ENCODE measurements around the gene GALNT17. TPM values are rescaled to one million over a fixed set of nuclear protein-coding genes. Genes with fewer than 3 reads are reported as not detected.

GALNT17 gene
- total RNA-seq, 5 donors from 2014 or later (not counting 1 experiment from before 2014, with no cell fraction given) = 0.09 to 0.20 TPM; not detected in 3

DNA sequence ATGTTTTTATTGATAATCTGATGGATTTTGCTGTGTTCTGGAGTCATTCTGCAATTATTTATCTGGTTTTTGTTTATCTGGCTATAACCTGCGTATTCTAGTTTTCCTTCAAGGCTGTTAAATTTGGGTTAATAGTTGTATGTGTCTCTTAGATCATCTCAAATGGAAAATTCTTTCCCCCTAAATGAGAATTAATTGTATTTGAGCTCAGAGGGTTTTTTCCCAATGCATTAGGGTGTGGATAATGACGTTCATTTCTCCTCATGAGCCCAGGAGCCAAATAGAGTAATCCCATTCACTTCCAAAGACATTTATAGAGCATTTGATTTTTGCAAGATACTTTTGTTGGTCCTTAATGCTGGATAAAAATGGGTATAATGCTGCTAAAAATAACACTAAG, 564.6 kb downstream of the GALNT17 start:
- no peak overlapping the region for H3K27ac Mint-ChIP-seq
- H3K36me3 ChIP-seq (ENCODE audit: control insufficient read depth in 2 of 2, extremely low read depth in 1 of 2, insufficient read depth in 1 of 2, low read length in 1 of 2) = no peaks in the 10 kb centered on the region
- H3K27ac ChIP-seq (ENCODE audit: low read length) = no peak overlapping the region
- CTCF ChIA-PET = no interaction called here
- peaks cover 0 to 4% of the 10 kb centered on the region in 2 donors for H3K27me3 Mint-ChIP-seq
- no peak overlapping the region for H3K4me3 ChIP-seq (ENCODE audit: control insufficient read depth in 1 of 2, extremely low read depth in 1 of 2, low read length in 1 of 2)
- peaks cover 12 to 22% (median 16%) of the 10 kb centered on the region in 3 donors for H3K9me3 Mint-ChIP-seq
- ATAC-seq (replicated peaks in 1 of 4) (no peak), DNase-seq (no peak)
- peaks cover 0 to 5% of the 10 kb centered on the region in 2 experiments for H3K27me3 ChIP-seq (replicated peaks in 1 of 2; ENCODE audit: control insufficient read depth in 2 of 2, extremely low read depth in 1 of 2, insufficient read depth in 2 of 2, low read length in 1 of 2)
- no peak overlapping the region for H3K4me3 Mint-ChIP-seq
- H3K9me3 ChIP-seq = no peaks in the 10 kb centered on the region
- WGBS (ENCODE audit: insufficient coverage) = no CpG with 5 or more reads among the region's 2 CpGs
- H3K4me1 Mint-ChIP-seq = no peaks in the 10 kb centered on the region
- H3K36me3 Mint-ChIP-seq = no peaks in the 10 kb centered on the region
- H3K4me1 ChIP-seq (ENCODE audit: control insufficient read depth in 1 of 2, extremely low read depth in 1 of 2, insufficient read depth in 2 of 2, low read length in 2 of 2) = no peaks in the 10 kb centered on the region
- POLR2A ChIA-PET = no interaction called here

DNA sequence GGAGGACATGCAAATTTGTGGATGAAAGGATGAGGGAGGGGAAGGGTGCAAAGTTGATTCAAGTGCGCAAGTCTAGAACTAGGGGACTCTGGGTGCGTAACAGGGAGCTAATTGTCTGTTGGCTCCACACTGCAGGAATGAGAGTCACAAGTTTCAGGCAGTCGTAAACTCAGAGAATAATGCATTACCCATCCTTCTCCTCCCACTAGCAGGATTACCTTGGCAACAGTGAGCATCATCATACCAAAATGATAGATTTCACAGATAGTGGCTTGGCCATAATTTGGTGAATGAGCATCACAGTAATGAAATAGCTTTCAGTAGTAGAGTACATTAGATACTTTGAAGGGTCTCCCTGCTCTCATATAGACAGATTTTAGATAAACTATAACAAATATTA, 565.5 kb downstream of the GALNT17 start:
- 100% methylated on average over 1 of the region's 3 CpGs for WGBS (ENCODE audit: insufficient coverage)
- Histone ChIP-seq H3K36me3 (ENCODE audit: control insufficient read depth in 2 of 2, extremely low read depth in 1 of 2, insufficient read depth in 1 of 2, low read length in 1 of 2) (no peaks in the 10 kb centered on the region), H3K9me3 (no peaks in the 10 kb centered on the region), H3K27ac (ENCODE audit: low read length) (no peak overlapping the region), H3K27me3 (replicated peaks in 1 of 2; ENCODE audit: control insufficient read depth in 2 of 2, extremely low read depth in 1 of 2, insufficient read depth in 2 of 2, low read length in 1 of 2) (peaks cover 0 to 5% of the 10 kb centered on the region in 2 experiments), H3K4me1 (ENCODE audit: control insufficient read depth in 1 of 2, extremely low read depth in 1 of 2, insufficient read depth in 2 of 2, low read length in 2 of 2) (no peaks in the 10 kb centered on the region), H3K4me3 (ENCODE audit: control insufficient read depth in 1 of 2, extremely low read depth in 1 of 2, low read length in 1 of 2) (no peak overlapping the region)
- CTCF ChIA-PET = no interaction called here
- POLR2A ChIA-PET = no interaction called here
- Mint-ChIP-seq H3K36me3 (no peaks in the 10 kb centered on the region), H3K9me3 (peaks cover 15 to 28% (median 22%) of the 10 kb centered on the region in 3 donors), H3K27ac (no peak overlapping the region), H3K27me3 (peaks cover 0 to 4% of the 10 kb centered on the region in 2 donors), H3K4me3 (no peak overlapping the region), H3K4me1 (no peaks in the 10 kb centered on the region)
- DNase-seq = no peak
- no peak for ATAC-seq (replicated peaks in 1 of 4)

DNA sequence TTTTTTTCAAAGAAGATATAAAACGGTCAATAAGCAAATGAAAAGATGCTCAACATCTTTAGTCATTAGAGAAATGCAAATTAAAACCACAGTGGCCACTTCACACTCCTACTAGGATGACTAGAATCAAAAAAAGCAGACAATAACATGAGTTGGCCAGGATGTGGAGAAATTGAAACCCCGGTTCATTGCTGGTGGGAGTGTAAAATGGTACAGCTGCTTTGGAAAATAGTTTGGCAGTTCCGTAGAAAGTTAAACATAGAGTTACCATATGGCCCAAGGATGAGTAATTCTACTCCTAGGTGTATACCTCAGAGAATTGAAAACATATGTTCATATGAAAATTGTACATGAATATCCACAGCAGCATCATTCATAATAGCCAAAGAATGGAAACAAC, 573.3 kb downstream of the GALNT17 start:
- no peak overlapping the region for H3K4me3 Mint-ChIP-seq
- ChIA-PET POLR2A (no interaction called here), CTCF (no interaction called here)
- no peaks in the 10 kb centered on the region for H3K4me1 ChIP-seq (ENCODE audit: control insufficient read depth in 1 of 2, extremely low read depth in 1 of 2, insufficient read depth in 2 of 2, low read length in 2 of 2)
- H3K27me3 Mint-ChIP-seq = no peaks in the 10 kb centered on the region
- H3K4me3 ChIP-seq (ENCODE audit: control insufficient read depth in 1 of 2, extremely low read depth in 1 of 2, low read length in 1 of 2) = no peak overlapping the region
- H3K4me1 Mint-ChIP-seq = no peaks in the 10 kb centered on the region
- no peak for ATAC-seq (replicated peaks in 1 of 4)
- no peak overlapping the region for H3K27ac ChIP-seq (ENCODE audit: low read length)
- no CpG with 5 or more reads among the region's 3 CpGs for WGBS (ENCODE audit: insufficient coverage)
- no peaks in the 10 kb centered on the region for H3K36me3 Mint-ChIP-seq
- H3K9me3 ChIP-seq = no peaks in the 10 kb centered on the region
- no peaks in the 10 kb centered on the region for H3K36me3 ChIP-seq (ENCODE audit: control insufficient read depth in 2 of 2, extremely low read depth in 1 of 2, insufficient read depth in 1 of 2, low read length in 1 of 2)
- H3K27ac Mint-ChIP-seq = no peak overlapping the region
- DNase-seq = no peak
- no peaks in the 10 kb centered on the region for H3K27me3 ChIP-seq (replicated peaks in 1 of 2; ENCODE audit: control insufficient read depth in 2 of 2, extremely low read depth in 1 of 2, insufficient read depth in 2 of 2, low read length in 1 of 2)
- H3K9me3 Mint-ChIP-seq = peaks cover 17 to 30% (median 28%) of the 10 kb centered on the region in 3 donors

DNA sequence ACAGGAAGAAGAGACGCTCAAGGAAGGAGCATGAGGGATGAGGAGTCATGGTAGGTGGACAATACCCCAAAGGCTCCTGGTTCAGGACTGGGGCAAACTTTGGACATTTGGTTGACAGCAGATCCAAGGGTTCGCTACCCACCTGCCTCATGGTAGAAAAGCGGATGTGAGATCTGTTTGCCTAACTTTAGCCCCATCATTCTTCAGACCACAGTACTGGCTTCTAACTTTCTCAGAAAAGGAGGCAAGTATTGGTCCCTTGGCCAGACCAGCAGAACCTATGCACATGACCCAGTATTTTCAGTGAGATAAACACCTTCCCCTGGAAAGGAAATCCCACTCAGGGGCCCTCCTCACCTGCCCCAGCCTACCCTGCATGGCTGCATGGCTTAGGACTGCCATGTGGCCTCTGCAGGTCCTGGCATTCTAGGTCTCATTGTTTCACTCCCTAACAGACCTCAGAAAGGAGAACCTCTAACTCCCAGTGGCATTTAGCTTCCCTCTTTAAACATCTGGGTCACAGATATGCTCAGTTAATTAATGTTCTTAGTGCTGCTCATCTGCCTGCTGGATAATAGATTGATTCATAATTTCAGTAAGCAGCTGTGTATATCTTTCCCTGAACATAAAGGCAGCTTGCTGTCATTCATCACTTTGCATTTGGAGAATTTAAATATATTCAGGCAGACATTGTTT, 574.1 kb downstream of the GALNT17 start:
- Mint-ChIP-seq H3K4me1 (no peaks in the 10 kb centered on the region), H3K36me3 (no peaks in the 10 kb centered on the region), H3K27me3 (no peaks in the 10 kb centered on the region), H3K27ac (no peak overlapping the region), H3K9me3 (peaks cover 13 to 28% (median 24%) of the 10 kb centered on the region in 3 donors), H3K4me3 (no peak overlapping the region)
- Histone ChIP-seq H3K4me3 (ENCODE audit: control insufficient read depth in 1 of 2, extremely low read depth in 1 of 2, low read length in 1 of 2) (no peak overlapping the region), H3K4me1 (ENCODE audit: control insufficient read depth in 1 of 2, extremely low read depth in 1 of 2, insufficient read depth in 2 of 2, low read length in 2 of 2) (no peaks in the 10 kb centered on the region), H3K9me3 (no peaks in the 10 kb centered on the region), H3K27ac (ENCODE audit: low read length) (no peak overlapping the region), H3K27me3 (replicated peaks in 1 of 2; ENCODE audit: control insufficient read depth in 2 of 2, extremely low read depth in 1 of 2, insufficient read depth in 2 of 2, low read length in 1 of 2) (no peaks in the 10 kb centered on the region), H3K36me3 (ENCODE audit: control insufficient read depth in 2 of 2, extremely low read depth in 1 of 2, insufficient read depth in 1 of 2, low read length in 1 of 2) (no peaks in the 10 kb centered on the region)
- no peak for DNase-seq
- CTCF ChIA-PET = no interaction called here
- POLR2A ChIA-PET = no interaction called here
- ATAC-seq (replicated peaks in 1 of 4) = no peak
- 70% methylated on average over 2 of the region's 3 CpGs for WGBS (ENCODE audit: insufficient coverage)

DNA sequence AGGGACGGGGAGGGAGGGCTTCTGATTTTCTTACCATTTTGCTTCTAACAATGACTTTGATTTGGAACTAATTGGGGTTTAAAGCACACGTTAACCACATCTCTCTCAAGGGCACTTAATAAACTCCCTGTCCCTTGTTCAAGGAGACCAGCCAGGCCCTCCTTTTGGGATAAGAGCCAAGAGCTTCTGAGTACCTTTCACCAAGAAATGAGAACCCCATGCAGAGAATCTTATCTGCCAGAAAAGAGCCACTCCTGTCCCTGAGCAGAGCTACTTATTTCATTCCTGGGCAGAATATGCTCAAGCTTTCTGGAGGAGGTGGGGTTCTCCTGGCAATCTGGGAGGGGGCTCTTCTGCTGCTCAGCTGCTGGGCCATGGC, 574.6 kb downstream of the GALNT17 start:
- Histone ChIP-seq H3K36me3 (ENCODE audit: control insufficient read depth in 2 of 2, extremely low read depth in 1 of 2, insufficient read depth in 1 of 2, low read length in 1 of 2) (no peaks in the 10 kb centered on the region), H3K27ac (ENCODE audit: low read length) (no peak overlapping the region), H3K4me1 (ENCODE audit: control insufficient read depth in 1 of 2, extremely low read depth in 1 of 2, insufficient read depth in 2 of 2, low read length in 2 of 2) (no peaks in the 10 kb centered on the region), H3K27me3 (replicated peaks in 1 of 2; ENCODE audit: control insufficient read depth in 2 of 2, extremely low read depth in 1 of 2, insufficient read depth in 2 of 2, low read length in 1 of 2) (no peaks in the 10 kb centered on the region), H3K4me3 (ENCODE audit: control insufficient read depth in 1 of 2, extremely low read depth in 1 of 2, low read length in 1 of 2) (no peak overlapping the region), H3K9me3 (no peaks in the 10 kb centered on the region)
- H3K36me3 Mint-ChIP-seq = no peaks in the 10 kb centered on the region
- peaks cover 13 to 28% (median 24%) of the 10 kb centered on the region in 3 donors for H3K9me3 Mint-ChIP-seq
- no peaks in the 10 kb centered on the region for H3K4me1 Mint-ChIP-seq
- ChIA-PET CTCF (no interaction called here), POLR2A (no interaction called here)
- no peaks in the 10 kb centered on the region for H3K27me3 Mint-ChIP-seq
- no CpG with 5 or more reads among the region's 2 CpGs for WGBS (ENCODE audit: insufficient coverage)
- ATAC-seq (replicated peaks in 1 of 4) (no peak), DNase-seq (no peak)
- no peak overlapping the region for H3K4me3 Mint-ChIP-seq
- H3K27ac Mint-ChIP-seq = no peak overlapping the region

DNA sequence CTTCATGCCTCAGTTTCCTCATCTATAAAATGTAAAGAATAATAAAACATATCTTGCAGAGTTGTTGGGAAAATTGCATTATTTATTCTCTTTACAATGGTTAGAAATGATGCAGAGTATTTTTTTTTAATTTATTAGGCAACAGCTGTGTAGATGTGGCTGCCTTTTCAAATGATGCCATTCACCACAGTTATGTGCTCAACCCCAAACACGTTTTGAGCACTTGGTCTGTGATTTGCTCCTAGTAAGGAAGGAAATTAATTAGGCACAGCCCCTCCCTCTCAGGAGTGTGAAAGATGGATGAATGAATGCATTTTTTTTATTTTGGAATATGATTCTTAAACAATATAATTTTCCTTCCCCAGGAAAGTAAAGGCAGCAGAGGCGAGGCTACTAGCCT, 575.1 kb downstream of the GALNT17 start:
- Histone ChIP-seq H3K27ac (ENCODE audit: low read length) (no peak overlapping the region), H3K4me1 (ENCODE audit: control insufficient read depth in 1 of 2, extremely low read depth in 1 of 2, insufficient read depth in 2 of 2, low read length in 2 of 2) (no peaks in the 10 kb centered on the region), H3K27me3 (replicated peaks in 1 of 2; ENCODE audit: control insufficient read depth in 2 of 2, extremely low read depth in 1 of 2, insufficient read depth in 2 of 2, low read length in 1 of 2) (no peaks in the 10 kb centered on the region), H3K36me3 (ENCODE audit: control insufficient read depth in 2 of 2, extremely low read depth in 1 of 2, insufficient read depth in 1 of 2, low read length in 1 of 2) (no peaks in the 10 kb centered on the region), H3K9me3 (no peaks in the 10 kb centered on the region), H3K4me3 (ENCODE audit: control insufficient read depth in 1 of 2, extremely low read depth in 1 of 2, low read length in 1 of 2) (no peak overlapping the region)
- Mint-ChIP-seq H3K9me3 (peaks cover 13 to 25% (median 21%) of the 10 kb centered on the region in 3 donors), H3K27ac (no peak overlapping the region), H3K4me3 (no peak overlapping the region), H3K27me3 (no peaks in the 10 kb centered on the region), H3K4me1 (no peaks in the 10 kb centered on the region), H3K36me3 (no peaks in the 10 kb centered on the region)
- ATAC-seq (replicated peaks in 1 of 4) (no peak), DNase-seq (no peak)
- WGBS (ENCODE audit: insufficient coverage) = 71% methylated on average over 1 of the region's 2 CpGs
- CTCF ChIA-PET = no interaction called here
- POLR2A ChIA-PET = no interaction called here

DNA sequence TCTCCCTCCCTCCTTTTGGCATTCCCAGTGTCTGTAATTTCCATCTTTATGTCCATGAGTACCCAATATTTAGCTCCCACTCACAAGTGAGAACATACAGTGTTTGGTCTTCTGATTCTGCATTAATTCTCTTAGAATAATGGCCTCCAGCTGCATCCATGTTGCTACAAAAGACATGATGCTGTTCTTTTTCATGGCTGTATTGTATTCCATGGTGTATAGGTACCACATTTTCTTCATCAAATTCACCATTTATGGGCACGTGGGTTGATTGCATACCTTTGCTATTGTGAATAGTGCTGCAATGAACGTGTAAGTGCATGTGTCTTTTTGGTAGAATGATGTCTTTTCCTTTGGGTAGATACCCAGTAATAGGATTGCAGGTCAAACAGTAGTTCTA, 576.8 kb downstream of the GALNT17 start:
- Histone ChIP-seq H3K27ac (ENCODE audit: low read length) (no peak overlapping the region), H3K4me1 (ENCODE audit: control insufficient read depth in 1 of 2, extremely low read depth in 1 of 2, insufficient read depth in 2 of 2, low read length in 2 of 2) (no peaks in the 10 kb centered on the region), H3K9me3 (no peaks in the 10 kb centered on the region), H3K36me3 (ENCODE audit: control insufficient read depth in 2 of 2, extremely low read depth in 1 of 2, insufficient read depth in 1 of 2, low read length in 1 of 2) (no peaks in the 10 kb centered on the region), H3K4me3 (ENCODE audit: control insufficient read depth in 1 of 2, extremely low read depth in 1 of 2, low read length in 1 of 2) (no peak overlapping the region), H3K27me3 (replicated peaks in 1 of 2; ENCODE audit: control insufficient read depth in 2 of 2, extremely low read depth in 1 of 2, insufficient read depth in 2 of 2, low read length in 1 of 2) (peaks cover 0 to 7% of the 10 kb centered on the region in 2 experiments)
- POLR2A ChIA-PET = no interaction called here
- H3K27me3 Mint-ChIP-seq = no peaks in the 10 kb centered on the region
- no peaks in the 10 kb centered on the region for H3K4me1 Mint-ChIP-seq
- ATAC-seq (replicated peaks in 1 of 4) (no peak), DNase-seq (no peak)
- CTCF ChIA-PET = no interaction called here
- no peaks in the 10 kb centered on the region for H3K36me3 Mint-ChIP-seq
- no peak overlapping the region for H3K27ac Mint-ChIP-seq
- H3K4me3 Mint-ChIP-seq = no peak overlapping the region
- WGBS (ENCODE audit: insufficient coverage) = no CpG with 5 or more reads among the region's 2 CpGs
- H3K9me3 Mint-ChIP-seq = peaks cover 9 to 19% (median 10%) of the 10 kb centered on the region in 3 donors
